Nephron (organoid): ENCODE results near the gene GLYATL3.

Experiments
- H3K27ac Mint-ChIP-seq, 3 experiments: 2 replicates each; pipeline ENCODE4 v1.8.0; 2020; ENCODE audit warnings: mixed read lengths in 3 of 3, mild to moderate bottlenecking in 2 of 3, moderate library complexity in 1 of 3
- H3K27me3 Mint-ChIP-seq: 2 replicates; pipeline ENCODE4 v1.8.0; 2021; ENCODE audit warnings: low read depth, mild to moderate bottlenecking, moderate library complexity, mixed read lengths
- H3K36me3 Mint-ChIP-seq: 2 replicates; pipeline ENCODE4 v1.8.0; 2020; ENCODE audit warnings: low read depth, mixed read lengths
- H3K4me1 Mint-ChIP-seq: 2 replicates; pipeline ENCODE4 v1.8.0; 2020; ENCODE audit warnings: mixed read lengths
- H3K4me3 Mint-ChIP-seq, 3 experiments: 2 replicates each; pipeline ENCODE4 v1.8.0; 2020; ENCODE audit warnings: mild to moderate bottlenecking in 3 of 3, mixed read lengths in 3 of 3, moderate library complexity in 2 of 3
- H3K9me3 Mint-ChIP-seq: 2 replicates; pipeline ENCODE4 v1.8.0; 2020; ENCODE audit warnings: mixed read lengths
- TF ChIP-seq, protein P1 (sequence below), 3 experiments: fragments of 200-600 bp; sonication (generic); IDR thresholded peaks; one replicate each; pipeline ENCODE4 v1.5.0; 2021; ENCODE audit warnings: antibody characterized with exemption in 3 of 3; ENCODE audit not compliant: unreplicated experiment in 3 of 3

GLYATL3 gene

GRCh38 chr6:49506569-49507111 is 6.9 kb downstream of the GLYATL3 start:
- TF ChIP-seq, protein P1, sequence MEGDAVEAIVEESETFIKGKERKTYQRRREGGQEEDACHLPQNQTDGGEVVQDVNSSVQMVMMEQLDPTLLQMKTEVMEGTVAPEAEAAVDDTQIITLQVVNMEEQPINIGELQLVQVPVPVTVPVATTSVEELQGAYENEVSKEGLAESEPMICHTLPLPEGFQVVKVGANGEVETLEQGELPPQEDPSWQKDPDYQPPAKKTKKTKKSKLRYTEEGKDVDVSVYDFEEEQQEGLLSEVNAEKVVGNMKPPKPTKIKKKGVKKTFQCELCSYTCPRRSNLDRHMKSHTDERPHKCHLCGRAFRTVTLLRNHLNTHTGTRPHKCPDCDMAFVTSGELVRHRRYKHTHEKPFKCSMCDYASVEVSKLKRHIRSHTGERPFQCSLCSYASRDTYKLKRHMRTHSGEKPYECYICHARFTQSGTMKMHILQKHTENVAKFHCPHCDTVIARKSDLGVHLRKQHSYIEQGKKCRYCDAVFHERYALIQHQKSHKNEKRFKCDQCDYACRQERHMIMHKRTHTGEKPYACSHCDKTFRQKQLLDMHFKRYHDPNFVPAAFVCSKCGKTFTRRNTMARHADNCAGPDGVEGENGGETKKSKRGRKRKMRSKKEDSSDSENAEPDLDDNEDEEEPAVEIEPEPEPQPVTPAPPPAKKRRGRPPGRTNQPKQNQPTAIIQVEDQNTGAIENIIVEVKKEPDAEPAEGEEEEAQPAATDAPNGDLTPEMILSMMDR (IDR thresholded peaks at IDR 0.05; ENCODE audit: unreplicated experiment in 3 of 3): no peak
- Mint-ChIP-seq H3K27me3 (peaks cover 3% of the 10 kb centered on the region), H3K36me3 (no peaks in the 10 kb centered on the region), H3K4me1 (no peaks in the 10 kb centered on the region), H3K27ac (peak overlapping the region in 1 of 3 experiments; percentile 25), H3K4me3 (no peak overlapping the region), H3K9me3 (peaks cover 10% of the 10 kb centered on the region)

DNA sequence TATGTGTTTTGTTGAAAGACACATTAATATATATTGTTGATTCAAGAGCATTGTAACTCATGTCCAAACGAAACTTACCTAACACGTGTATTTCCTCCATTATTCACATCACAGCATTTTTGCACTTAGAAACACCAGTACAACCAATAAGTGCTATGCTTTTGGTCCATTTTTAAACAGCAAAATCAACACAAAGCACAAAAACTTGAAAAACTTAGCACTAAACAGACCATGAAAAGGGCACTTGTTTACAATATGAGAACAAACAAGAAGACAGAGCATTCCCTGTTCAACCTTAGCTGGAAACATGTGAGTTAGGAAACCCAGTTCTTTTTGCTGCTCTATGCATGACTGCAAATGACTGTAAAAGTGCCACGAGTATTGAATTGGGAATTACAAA is 9.6 kb downstream of the GLYATL3 start:
- Mint-ChIP-seq H3K9me3 (peaks cover 10% of the 10 kb centered on the region), H3K4me3 (no peak overlapping the region), H3K4me1 (no peaks in the 10 kb centered on the region), H3K36me3 (no peaks in the 10 kb centered on the region), H3K27me3 (peaks cover 3% of the 10 kb centered on the region), H3K27ac (no peak overlapping the region)
- TF ChIP-seq, protein P1 (IDR thresholded peaks at IDR 0.05; ENCODE audit: unreplicated experiment in 3 of 3): no peak

- H3K4me1 Mint-ChIP-seq: no peaks in the 10 kb centered on the region
- H3K36me3 Mint-ChIP-seq: no peaks in the 10 kb centered on the region
- no peak overlapping the region for H3K4me3 Mint-ChIP-seq
- TF ChIP-seq, protein P1 (IDR thresholded peaks at IDR 0.05; ENCODE audit: unreplicated experiment in 3 of 3): no peak
- no peaks in the 10 kb centered on the region for H3K9me3 Mint-ChIP-seq
- H3K27ac Mint-ChIP-seq: peak overlapping the region in 1 of 3 experiments; percentile 26
- H3K27me3 Mint-ChIP-seq: no peaks in the 10 kb centered on the region
Observed at GRCh38 chr6:49513153-49513989, 13.6 kb downstream of the GLYATL3 start.

- no peaks in the 10 kb centered on the region for H3K36me3 Mint-ChIP-seq
- TF ChIP-seq, protein P1 (IDR thresholded peaks at IDR 0.05; ENCODE audit: unreplicated experiment in 3 of 3): no peak
Observed at GRCh38 chr6:49514571-49515484, 15.1 kb downstream of the GLYATL3 start.

DNA sequence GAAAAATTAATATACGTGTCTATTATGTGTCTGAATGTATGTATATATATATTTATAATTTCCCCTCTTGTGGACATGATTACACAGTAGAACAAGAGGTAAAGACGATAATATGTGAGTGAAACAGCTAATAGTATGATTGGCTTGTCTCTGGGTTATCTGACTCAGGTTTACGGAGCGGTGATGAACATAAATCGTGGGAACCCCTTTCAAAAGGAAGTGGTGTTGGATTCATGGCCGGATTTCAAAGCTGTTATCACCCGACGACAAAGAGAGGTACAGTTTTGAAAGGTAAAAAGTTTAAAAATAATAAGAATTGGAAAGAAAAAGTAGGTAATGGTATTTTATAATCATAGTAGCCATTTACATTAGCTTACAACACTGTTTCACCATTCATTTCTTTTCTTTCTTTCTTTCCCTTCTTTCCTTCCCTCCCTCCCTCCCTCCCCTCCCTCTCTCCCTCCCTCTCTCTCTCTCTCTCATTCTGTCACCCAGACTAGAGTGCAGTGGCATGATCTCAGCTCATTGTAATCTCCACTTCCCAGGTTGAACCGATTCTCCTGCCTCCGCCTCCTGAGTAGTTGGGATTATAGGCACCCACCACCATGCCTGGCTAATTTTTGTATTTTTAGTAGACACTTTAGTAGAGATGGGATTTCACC is 15.9 kb downstream of the GLYATL3 start:
- no peak overlapping the region for H3K27ac Mint-ChIP-seq
- H3K27me3 Mint-ChIP-seq: no peaks in the 10 kb centered on the region
- H3K36me3 Mint-ChIP-seq: no peaks in the 10 kb centered on the region
- H3K4me1 Mint-ChIP-seq: no peaks in the 10 kb centered on the region
- H3K9me3 Mint-ChIP-seq: no peaks in the 10 kb centered on the region
- TF ChIP-seq, protein P1 (IDR thresholded peaks at IDR 0.05; ENCODE audit: unreplicated experiment in 3 of 3): no peak
- H3K4me3 Mint-ChIP-seq: no peak overlapping the region

More at GRCh38 chr6:49514571-49515484, 15.1 kb downstream of the GLYATL3 start:
- Mint-ChIP-seq H3K27me3 (no peaks in the 10 kb centered on the region), H3K4me1 (no peaks in the 10 kb centered on the region), H3K27ac (no peak overlapping the region), H3K9me3 (no peaks in the 10 kb centered on the region), H3K4me3 (no peak overlapping the region)
